OCI-LY3 (cell line): ENCODE measurements around the gene NFIC.

Experiments used
- H2AFZ ChIP-seq: fragments of 200-600, 300-600 bp; shearing (Covaris generic); 2 replicates; pipeline ENCODE4 v1.6.0; 2014; ENCODE audit warnings: antibody characterized with exemption, low read depth, low read length
- H3K27ac ChIP-seq: fragments of 200-600, 300-600 bp; sonication (generic); 2 replicates; pipeline ENCODE4 v1.5.1; 2014; ENCODE audit warnings: mild to moderate bottlenecking, low read length, moderate library complexity, mixed read lengths
- H3K27me3 ChIP-seq: fragments of 200-600, 300-600 bp; sonication (generic); 2 replicates; pipeline ENCODE4 v1.6.1; 2014; ENCODE audit warnings: low read depth, low read length, mixed read lengths
- H3K36me3 ChIP-seq: fragments of 200-600, 300-600 bp; sonication (generic); replicated peaks from 2 replicates; pipeline ENCODE3; 2014; ENCODE audit warnings: low read depth, low read length, mixed read lengths
- H3K4me1 ChIP-seq: fragments of 300-600, 200-600 bp; sonication (generic); 2 replicates; pipeline ENCODE4 v1.6.1; 2014; ENCODE audit warnings: low read length, mixed read lengths
- H3K4me2 ChIP-seq: fragments of 200-600, 300-600 bp; sonication (generic); 2 replicates; pipeline ENCODE4 v1.6.1; 2014; ENCODE audit warnings: low read length, mixed read lengths
- H3K4me3 ChIP-seq: fragments of 300-600, 200-600 bp; sonication (generic); 2 replicates; pipeline ENCODE4 v1.5.1; 2014; ENCODE audit warnings: antibody characterized with exemption, mild to moderate bottlenecking, low read length, moderate library complexity
- H3K79me2 ChIP-seq: fragments of 300-600, 200-600 bp; shearing (Covaris generic); 2 replicates; pipeline ENCODE4 v1.6.1; 2014; ENCODE audit warnings: mild to moderate bottlenecking, low read length, mixed read lengths
- H3K9ac ChIP-seq: fragments of 300-600, 200-600 bp; shearing (Covaris generic); 2 replicates; pipeline ENCODE4 v1.6.0; 2014; ENCODE audit warnings: mild to moderate bottlenecking, low read length, moderate library complexity
- H3K9me3 ChIP-seq: fragments of 200-600, 300-600 bp; shearing (Covaris generic); 2 replicates; pipeline ENCODE4 v1.6.1; 2014; ENCODE audit warnings: low read length, mixed read lengths; ENCODE audit not compliant: insufficient read depth
- H4K20me1 ChIP-seq: fragments of 200-600, 300-600 bp; sonication (generic); 2 replicates; pipeline ENCODE4 v1.6.1; 2016; ENCODE audit warnings: low read length, mixed read lengths; ENCODE audit not compliant: insufficient read depth
- EZH2phosphoT487 ChIP-seq: fragments of 200-600 bp; shearing (Covaris generic); IDR thresholded peaks from 2 replicates; pipeline ENCODE4 v1.6.1; 2018; ENCODE audit warnings: antibody characterized with exemption, mixed run types, low read depth
- TF ChIP-seq, protein P1 (sequence below): fragments of 200-600, 300-600 bp; sonication (generic); IDR thresholded peaks from 2 replicates; pipeline ENCODE4 v1.5.1; 2014; ENCODE audit warnings: antibody characterized with exemption, low read length, low read depth

The NFIC gene

DNA sequence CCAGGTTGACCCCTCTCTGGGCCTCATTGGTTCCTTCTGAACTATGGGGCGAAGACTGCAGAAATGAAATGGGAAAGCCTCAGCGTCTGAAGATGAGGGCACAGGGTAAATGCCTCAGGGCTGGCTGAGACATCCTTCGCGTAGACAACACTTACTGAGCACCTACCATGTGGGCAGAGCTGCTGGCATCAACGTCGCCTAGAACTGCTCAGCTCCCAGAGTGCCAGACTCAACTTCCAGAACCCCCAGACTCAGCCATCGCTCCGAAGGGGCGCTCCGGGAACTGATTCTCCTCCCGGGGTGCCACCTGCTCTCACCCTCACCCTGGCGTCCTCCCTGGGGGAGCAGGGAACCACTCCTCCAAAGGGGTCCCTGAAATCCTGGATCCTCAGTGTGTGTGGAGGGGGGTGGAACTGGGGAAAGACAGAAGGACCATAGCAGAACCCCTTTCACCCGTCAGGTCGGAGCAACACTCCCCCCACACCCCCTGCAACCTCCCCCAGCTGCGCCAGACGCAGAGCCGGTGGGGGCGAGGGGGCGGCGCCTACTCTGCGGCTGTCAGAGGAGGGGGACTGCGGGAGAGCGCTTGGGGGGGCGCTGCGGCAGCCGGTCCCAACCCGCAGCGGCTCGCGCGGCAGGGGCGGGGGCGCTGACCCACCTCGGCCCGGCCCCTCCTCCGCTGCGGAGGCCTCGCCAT lies 8.2 kb upstream of the NFIC start:
- 0 out of 2 replicates have a peak, but pooled peaks cover 7% of the 10 kb centered on the region for H4K20me1 ChIP-seq
- no peaks in the 10 kb centered on the region for H3K9me3 ChIP-seq
- H3K4me1 ChIP-seq: peaks cover 21% of the 10 kb centered on the region
- peaks cover 29% of the 10 kb centered on the region for H3K79me2 ChIP-seq
- H3K27ac ChIP-seq: no peak overlapping the region
- H3K9ac ChIP-seq: no peak overlapping the region
- H2AFZ ChIP-seq: no peak overlapping the region
- peak overlapping the region; percentile 100 for H3K4me2 ChIP-seq
- peaks cover 17% of the 10 kb centered on the region for H3K27me3 ChIP-seq
- no peak for TF ChIP-seq EZH2phosphoT487
- TF ChIP-seq, protein P1, sequence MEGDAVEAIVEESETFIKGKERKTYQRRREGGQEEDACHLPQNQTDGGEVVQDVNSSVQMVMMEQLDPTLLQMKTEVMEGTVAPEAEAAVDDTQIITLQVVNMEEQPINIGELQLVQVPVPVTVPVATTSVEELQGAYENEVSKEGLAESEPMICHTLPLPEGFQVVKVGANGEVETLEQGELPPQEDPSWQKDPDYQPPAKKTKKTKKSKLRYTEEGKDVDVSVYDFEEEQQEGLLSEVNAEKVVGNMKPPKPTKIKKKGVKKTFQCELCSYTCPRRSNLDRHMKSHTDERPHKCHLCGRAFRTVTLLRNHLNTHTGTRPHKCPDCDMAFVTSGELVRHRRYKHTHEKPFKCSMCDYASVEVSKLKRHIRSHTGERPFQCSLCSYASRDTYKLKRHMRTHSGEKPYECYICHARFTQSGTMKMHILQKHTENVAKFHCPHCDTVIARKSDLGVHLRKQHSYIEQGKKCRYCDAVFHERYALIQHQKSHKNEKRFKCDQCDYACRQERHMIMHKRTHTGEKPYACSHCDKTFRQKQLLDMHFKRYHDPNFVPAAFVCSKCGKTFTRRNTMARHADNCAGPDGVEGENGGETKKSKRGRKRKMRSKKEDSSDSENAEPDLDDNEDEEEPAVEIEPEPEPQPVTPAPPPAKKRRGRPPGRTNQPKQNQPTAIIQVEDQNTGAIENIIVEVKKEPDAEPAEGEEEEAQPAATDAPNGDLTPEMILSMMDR: no peak
- H3K4me3 ChIP-seq: peak overlapping the region; percentile 96
- H3K36me3 ChIP-seq: no peaks in the 10 kb centered on the region

DNA sequence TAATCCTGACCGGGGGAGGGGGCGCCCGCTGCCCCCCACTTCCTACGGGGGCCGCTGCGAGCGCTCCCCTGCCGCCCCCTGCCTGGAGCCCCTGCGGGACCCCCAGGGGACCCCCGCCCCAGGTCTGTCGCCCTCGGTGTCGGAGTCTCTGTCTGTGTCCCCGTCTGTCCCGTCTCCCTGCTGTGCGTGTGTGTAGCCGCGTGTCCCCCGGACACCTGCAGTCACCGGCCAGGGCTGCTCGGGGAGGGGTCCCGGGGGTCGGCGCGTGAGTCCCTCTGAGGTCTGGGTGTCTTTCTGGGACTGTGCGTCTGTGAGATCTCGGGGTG lies 7.7 kb upstream of the NFIC start:
- Histone ChIP-seq H3K4me1 (peaks cover 21% of the 10 kb centered on the region), H3K9me3 (no peaks in the 10 kb centered on the region), H3K36me3 (no peaks in the 10 kb centered on the region), H3K27ac (no peak overlapping the region), H4K20me1 (0 out of 2 replicates have a peak, but pooled peaks cover 7% of the 10 kb centered on the region), H2AFZ (peak overlapping the region; percentile 92), H3K4me2 (peak overlapping the region; percentile 100), H3K79me2 (peaks cover 32% of the 10 kb centered on the region), H3K27me3 (peaks cover 17% of the 10 kb centered on the region), H3K4me3 (peak overlapping the region; percentile 96), H3K9ac (peak overlapping the region; percentile 73)
- no peak for TF ChIP-seq EZH2phosphoT487
- TF ChIP-seq, protein P1: no peak

DNA sequence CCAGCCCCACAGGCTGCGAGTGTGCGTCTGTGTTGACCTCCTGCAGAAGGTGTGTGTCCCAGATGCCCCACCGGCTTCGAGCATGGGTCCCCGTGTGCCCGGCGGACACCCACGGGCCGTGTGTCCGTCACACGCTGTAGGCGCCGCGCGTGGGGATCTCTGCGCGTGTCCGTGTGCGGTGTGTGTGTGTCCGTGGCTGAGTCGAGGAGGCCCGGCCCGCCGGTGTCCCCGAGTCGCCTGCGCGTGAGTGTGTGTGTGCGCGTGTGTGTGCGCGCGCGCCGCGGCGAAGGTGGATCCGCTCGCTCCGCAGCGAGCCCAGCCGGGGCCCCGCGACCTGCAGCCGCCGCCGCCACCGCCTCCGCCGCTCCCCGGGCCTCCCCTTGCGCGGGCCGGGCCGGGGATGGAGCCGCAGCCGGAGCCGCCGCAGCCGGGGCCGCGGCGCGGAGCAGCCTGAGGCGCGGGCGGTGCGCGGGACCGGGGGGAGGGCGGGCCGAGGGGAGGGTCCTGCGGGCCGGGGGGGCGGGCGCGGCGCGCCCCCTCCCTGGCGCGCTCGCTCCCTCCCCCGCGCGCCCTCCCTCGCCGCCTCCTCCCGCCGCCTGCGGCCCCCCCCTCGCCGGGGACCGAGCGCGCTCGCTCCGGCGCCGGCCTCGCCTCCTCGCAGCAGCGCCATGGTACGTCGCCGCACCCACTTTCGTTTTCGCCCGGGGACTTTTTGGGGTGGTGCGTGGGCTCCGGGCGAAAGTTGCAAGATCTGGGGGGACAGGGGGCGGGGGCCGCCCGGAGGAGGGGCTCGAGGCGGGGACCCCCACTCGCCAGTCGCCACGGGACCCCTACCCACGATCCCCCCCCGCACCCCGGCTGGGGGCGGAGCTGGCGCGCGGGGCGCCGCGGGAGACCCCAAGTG lies 7.1 kb upstream of the NFIC start:
- peak overlapping the region; percentile 96 for H3K4me3 ChIP-seq
- peaks cover 36% of the 10 kb centered on the region for H3K79me2 ChIP-seq
- H3K27ac ChIP-seq: peak overlapping the region; percentile 70
- no peaks in the 10 kb centered on the region for H3K9me3 ChIP-seq
- 0 out of 2 replicates have a peak, but pooled peaks cover 7% of the 10 kb centered on the region for H4K20me1 ChIP-seq
- H2AFZ ChIP-seq: peak overlapping the region; percentile 92
- no peaks in the 10 kb centered on the region for H3K36me3 ChIP-seq
- TF ChIP-seq, protein P1: no peak
- no peak for TF ChIP-seq EZH2phosphoT487
- H3K4me1 ChIP-seq: peaks cover 21% of the 10 kb centered on the region
- H3K9ac ChIP-seq: peak overlapping the region; percentile 99
- H3K27me3 ChIP-seq: peaks cover 17% of the 10 kb centered on the region
- peak overlapping the region; percentile 100 for H3K4me2 ChIP-seq

DNA sequence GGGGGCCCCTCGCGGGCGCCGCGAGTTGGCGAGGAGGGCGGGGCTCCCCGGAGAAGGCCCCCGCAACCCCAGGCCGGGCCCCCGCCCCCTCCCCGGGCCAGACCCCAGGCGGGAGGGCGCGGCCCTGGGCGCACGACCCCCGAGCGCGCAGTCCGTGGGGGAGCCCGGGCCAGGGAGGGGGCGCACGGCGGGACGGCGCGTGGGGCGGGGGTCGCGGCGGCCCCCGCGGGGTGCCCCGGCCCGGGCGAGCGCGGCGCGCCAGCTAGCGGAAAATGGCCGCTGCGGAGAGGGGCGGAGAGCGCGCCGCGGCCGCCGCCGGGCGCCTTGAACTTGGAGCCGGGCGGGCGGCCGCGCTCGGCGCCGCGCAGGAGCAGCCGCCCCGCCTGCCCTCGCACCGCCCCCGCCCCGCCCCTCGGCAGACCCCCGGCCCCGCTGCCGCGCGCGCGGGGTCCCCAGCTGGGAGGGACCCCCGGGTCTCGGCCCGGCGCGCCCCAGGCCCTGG lies 6.4 kb upstream of the NFIC start:
- Histone ChIP-seq H3K9me3 (no peaks in the 10 kb centered on the region), H3K4me1 (peaks cover 22% of the 10 kb centered on the region), H3K4me2 (peak overlapping the region; percentile 96), H3K27ac (peak overlapping the region; percentile 70), H3K36me3 (no peaks in the 10 kb centered on the region), H3K27me3 (peaks cover 17% of the 10 kb centered on the region), H3K4me3 (peak overlapping the region; percentile 87), H3K9ac (peak overlapping the region; percentile 99), H3K79me2 (peaks cover 37% of the 10 kb centered on the region), H4K20me1 (0 out of 2 replicates have a peak, but pooled peaks cover 7% of the 10 kb centered on the region), H2AFZ (0 out of 2 replicates have a peak overlapping the region, but pooled peaks have one; percentile 27)
- TF ChIP-seq EZH2phosphoT487: no peak
- TF ChIP-seq, protein P1: no peak
